Mononuclear cell (primary cell): Measurements from ENCODE around the gene EAF2. TPM values are rescaled to one million over a fixed set of nuclear protein-coding genes. Genes with fewer than 3 reads are reported as not detected.

Experiments used
- H3K27me3 ChIP-seq: 2 replicates; pipeline ENCODE4 v1.6.0; 2011; ENCODE audit warnings: low read length, control low read depth; ENCODE audit not compliant: insufficient read depth
- H3K4me1 ChIP-seq: 2 replicates; pipeline ENCODE4 v1.5.1; 2011; ENCODE audit warnings: mild to moderate bottlenecking, low read length, control low read depth; ENCODE audit not compliant: insufficient read depth
- H3K4me3 ChIP-seq: 2 replicates; pipeline ENCODE4 v1.5.1; 2011; ENCODE audit warnings: mild to moderate bottlenecking, low read length, moderate library complexity
- H3K9me3 ChIP-seq: 2 replicates; pipeline ENCODE4 v1.5.1; 2011; ENCODE audit warnings: low read depth, mild to moderate bottlenecking, control low read depth, low read length
- total RNA-seq: library from RNA; depleted of rRNA; stranded (reverse); fragments of >200 nt; gene quantifications from one replicate; pipeline ENCODE4 v1.2.3, GENCODE V29; 2012

Gene EAF2
- 13.4 TPM for total RNA-seq

- Histone ChIP-seq H3K4me1 (peaks cover 30% of the 10 kb centered on the region), H3K4me3 (peak within 1 kb of the TSS; percentile 67), H3K9me3 (no peaks in the 10 kb centered on the region), H3K27me3 (no peaks in the 10 kb centered on the region)
These were observed at the start of gene EAF2, which contains the start of gene IQCB1 for GRCh38 chr3:121834671-121835464. Gene EAF2 (plus strand): TSS chr3:121835209. CDS start chr3:121835286, 77 bp downstream. Gene IQCB1 (minus strand): TSS chr3:121835060. CDS start chr3:121828960, 6,100 bp downstream.

DNA sequence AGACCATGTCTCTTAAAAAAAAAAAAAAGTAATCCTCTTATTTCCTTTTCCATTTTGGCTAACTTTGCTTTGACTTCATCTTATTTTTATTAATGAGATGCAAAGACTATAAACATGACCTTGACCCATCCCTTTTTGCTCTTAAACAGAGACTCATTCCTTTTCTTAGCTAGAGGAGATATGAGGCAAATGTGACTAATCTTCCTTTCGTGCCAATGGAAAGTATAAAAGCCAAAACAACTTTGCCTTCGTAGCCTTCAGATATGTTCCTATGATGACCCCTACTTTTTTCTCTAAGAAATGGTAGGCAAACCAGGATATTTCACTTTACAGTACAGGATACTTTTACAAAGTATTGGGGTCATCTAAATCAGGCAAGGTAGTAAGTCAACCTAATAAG is 48.5 kb upstream of the EAF2 start:
- Histone ChIP-seq H3K4me3 (no peak overlapping the region), H3K9me3 (no peaks in the 10 kb centered on the region), H3K4me1 (no peaks in the 10 kb centered on the region), H3K27me3 (no peaks in the 10 kb centered on the region)

- no peak overlapping the region for H3K4me3 ChIP-seq
- H3K9me3 ChIP-seq: no peaks in the 10 kb centered on the region
- H3K27me3 ChIP-seq: no peaks in the 10 kb centered on the region
- H3K4me1 ChIP-seq: no peaks in the 10 kb centered on the region
These were observed 41.9 kb upstream of the EAF2 start for GRCh38 chr3:121793078-121793477.

GRCh38 chr3:121794264-121794983 is 40.6 kb upstream of the EAF2 start:
- no peak overlapping the region for H3K4me3 ChIP-seq
- no peaks in the 10 kb centered on the region for H3K27me3 ChIP-seq
- H3K9me3 ChIP-seq: no peaks in the 10 kb centered on the region
- no peaks in the 10 kb centered on the region for H3K4me1 ChIP-seq

GRCh38 chr3:121796970-121797369 is 38.0 kb upstream of the EAF2 start:
- Histone ChIP-seq H3K4me3 (no peak overlapping the region), H3K27me3 (no peaks in the 10 kb centered on the region), H3K4me1 (no peaks in the 10 kb centered on the region), H3K9me3 (no peaks in the 10 kb centered on the region)

DNA sequence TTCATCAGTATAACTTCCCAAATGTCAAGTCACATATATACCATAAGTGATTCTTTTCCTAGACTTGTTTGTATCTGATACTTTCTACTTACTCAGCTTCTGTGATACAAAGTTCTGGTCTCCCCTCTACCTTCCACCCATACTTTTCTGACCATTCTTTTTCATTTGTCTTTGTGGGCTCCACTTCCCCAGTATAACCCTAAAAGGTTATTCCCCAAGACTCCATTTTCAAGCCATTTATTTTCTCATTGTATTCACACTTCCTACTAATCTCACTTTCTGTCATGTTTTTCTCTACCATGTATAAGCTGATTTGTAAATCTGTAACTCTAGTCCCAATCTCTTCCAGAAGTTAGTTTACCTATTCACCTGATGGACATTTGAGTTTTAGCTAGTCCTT is 34.1 kb upstream of the EAF2 start:
- Histone ChIP-seq H3K4me3 (no peak overlapping the region), H3K4me1 (no peaks in the 10 kb centered on the region), H3K27me3 (no peaks in the 10 kb centered on the region), H3K9me3 (no peaks in the 10 kb centered on the region)

DNA sequence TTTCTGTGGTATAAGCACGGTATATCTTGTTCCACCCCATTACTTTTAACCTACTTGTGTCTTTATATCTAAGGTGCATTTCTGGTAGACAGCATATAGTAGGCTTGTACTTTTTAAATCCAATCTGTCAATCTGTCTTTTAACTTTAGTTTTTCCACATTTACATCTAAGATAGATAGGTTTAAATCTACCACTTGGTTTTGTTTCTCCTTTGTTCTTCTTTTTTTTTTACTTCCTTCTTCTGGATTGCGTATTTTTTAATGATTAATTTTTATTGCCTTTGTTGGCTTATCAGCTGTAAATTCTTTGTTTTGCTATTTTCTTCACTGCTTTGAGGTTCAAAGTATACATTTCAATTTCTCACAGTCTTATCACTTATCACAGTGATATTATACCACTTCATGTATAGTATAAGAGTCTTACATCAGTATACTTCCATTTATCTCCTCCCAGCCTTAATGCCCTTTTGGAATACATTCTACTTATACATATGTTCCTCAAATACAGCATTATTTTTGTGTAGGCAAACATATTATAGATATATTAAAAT is 31.2 kb upstream of the EAF2 start:
- Histone ChIP-seq H3K4me1 (no peaks in the 10 kb centered on the region), H3K9me3 (no peaks in the 10 kb centered on the region), H3K27me3 (no peaks in the 10 kb centered on the region), H3K4me3 (no peak overlapping the region)

DNA sequence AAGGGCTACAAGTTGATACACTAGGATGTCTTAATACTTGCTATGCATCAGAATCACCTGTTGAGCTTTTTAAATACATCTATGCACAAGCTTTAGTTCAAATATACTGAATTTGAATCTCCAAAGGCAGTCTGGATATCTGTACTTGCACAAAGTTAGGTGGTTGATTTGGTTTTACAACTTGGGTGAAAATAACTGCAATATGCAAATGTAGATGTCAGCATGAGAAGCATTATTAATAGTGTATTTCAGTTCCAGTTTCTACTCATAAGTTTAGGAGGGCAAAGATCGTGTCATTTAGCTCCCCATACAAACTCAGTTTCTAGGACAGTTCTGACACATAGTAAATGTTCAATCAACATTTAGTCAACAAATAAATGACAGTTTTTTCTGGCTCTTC is 25.8 kb upstream of the EAF2 start:
- Histone ChIP-seq H3K27me3 (no peaks in the 10 kb centered on the region), H3K9me3 (no peaks in the 10 kb centered on the region), H3K4me3 (no peak overlapping the region), H3K4me1 (no peaks in the 10 kb centered on the region)

DNA sequence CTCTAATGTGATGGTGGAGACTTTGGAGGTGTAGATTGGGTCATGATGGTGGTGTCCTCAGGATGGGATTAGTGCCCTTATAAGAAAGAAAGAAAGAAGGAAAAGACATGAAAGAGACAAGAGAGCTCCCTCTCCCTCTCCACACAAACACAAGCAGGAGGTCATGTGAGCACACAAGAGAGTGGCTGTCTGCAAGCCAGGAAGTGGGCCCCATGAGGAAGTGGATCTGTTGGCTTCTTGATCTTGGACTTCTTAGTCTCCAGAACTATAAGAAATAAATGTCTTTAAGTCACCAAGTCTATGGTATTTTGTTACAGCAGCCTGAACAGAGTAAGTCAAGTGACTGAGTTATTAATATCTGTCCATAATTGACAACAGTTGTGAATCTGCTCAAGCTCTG is 17.3 kb upstream of the EAF2 start:
- peaks cover 3% of the 10 kb centered on the region for H3K9me3 ChIP-seq
- peaks cover 8% of the 10 kb centered on the region for H3K4me1 ChIP-seq
- no peak overlapping the region for H3K4me3 ChIP-seq
- no peaks in the 10 kb centered on the region for H3K27me3 ChIP-seq

DNA sequence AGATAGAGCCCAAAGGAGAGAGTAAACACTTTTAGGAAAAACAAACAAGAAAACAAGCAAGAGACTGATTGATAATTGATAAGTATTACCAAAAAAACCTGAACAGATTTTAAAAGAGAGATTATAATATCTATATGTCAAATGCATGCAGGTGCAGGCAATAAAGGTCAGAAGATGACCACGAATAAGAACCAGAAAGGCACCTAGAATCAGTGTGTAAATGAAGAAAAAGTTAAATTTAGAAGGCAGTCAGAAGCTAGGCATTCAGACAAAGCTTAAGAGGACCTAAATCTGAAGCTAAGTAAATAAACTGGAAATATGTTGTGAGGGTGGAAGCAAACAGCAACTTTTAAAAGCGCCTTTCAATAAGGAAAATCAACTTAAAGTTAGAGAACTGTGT is 16.4 kb upstream of the EAF2 start:
- Histone ChIP-seq H3K27me3 (no peaks in the 10 kb centered on the region), H3K9me3 (peaks cover 11% of the 10 kb centered on the region), H3K4me1 (peaks cover 8% of the 10 kb centered on the region), H3K4me3 (no peak overlapping the region)

DNA sequence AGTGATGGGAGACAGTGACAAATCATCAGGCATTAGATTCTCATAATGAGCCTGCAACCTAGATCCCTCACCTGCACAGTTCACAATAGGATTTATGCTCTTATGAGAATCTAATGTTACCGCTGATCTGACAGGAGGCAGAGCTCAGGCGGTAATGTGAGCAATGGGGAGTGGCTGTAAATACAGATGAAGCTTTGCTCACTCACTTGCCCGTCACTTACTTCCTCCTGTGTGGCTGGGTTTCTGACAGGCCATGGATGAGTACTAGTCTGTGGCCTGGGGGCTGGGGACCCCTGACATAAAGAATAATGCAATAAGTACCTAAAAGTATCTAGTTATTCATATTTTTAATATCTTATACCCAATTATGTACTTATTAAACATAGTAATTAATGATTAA is 15.8 kb upstream of the EAF2 start:
- Histone ChIP-seq H3K4me3 (no peak overlapping the region), H3K27me3 (no peaks in the 10 kb centered on the region), H3K4me1 (peaks cover 8% of the 10 kb centered on the region), H3K9me3 (peaks cover 16% of the 10 kb centered on the region)

GRCh38 chr3:121821421-121822199 is 13.4 kb upstream of the EAF2 start:
- Histone ChIP-seq H3K4me3 (no peak overlapping the region), H3K4me1 (peaks cover 8% of the 10 kb centered on the region), H3K27me3 (no peaks in the 10 kb centered on the region)

DNA sequence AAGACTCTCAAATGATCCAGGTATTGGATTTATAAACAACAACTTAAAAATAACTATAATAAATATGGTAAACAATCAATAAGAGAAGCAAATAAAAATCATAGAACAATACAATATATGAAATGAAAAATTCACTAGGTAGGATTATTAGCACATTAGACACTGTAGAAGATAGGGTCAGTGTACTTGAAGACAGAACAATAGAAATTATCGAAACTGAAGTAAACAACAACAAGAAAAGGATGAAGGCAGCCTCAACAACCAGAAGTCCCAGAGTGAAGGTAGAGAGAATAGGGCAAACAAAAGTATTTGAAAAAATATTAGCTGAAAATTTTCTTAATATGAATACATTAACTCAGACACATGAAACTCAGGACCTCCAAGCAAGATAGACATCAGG is 12.0 kb upstream of the EAF2 start:
- H3K4me3 ChIP-seq: no peak overlapping the region
- peaks cover 3% of the 10 kb centered on the region for H3K4me1 ChIP-seq
- H3K27me3 ChIP-seq: no peaks in the 10 kb centered on the region
- H3K9me3 ChIP-seq: peaks cover 16% of the 10 kb centered on the region

More at GRCh38 chr3:121821421-121822199, 13.4 kb upstream of the EAF2 start:
- peaks cover 16% of the 10 kb centered on the region for H3K9me3 ChIP-seq

- Histone ChIP-seq H3K4me3 (peak overlapping the region; percentile 67), H3K9me3 (no peaks in the 10 kb centered on the region), H3K27me3 (no peaks in the 10 kb centered on the region), H3K4me1 (peaks cover 34% of the 10 kb centered on the region)
These were observed 795 bp upstream of the EAF2 start for GRCh38 chr3:121834157-121834670.

DNA sequence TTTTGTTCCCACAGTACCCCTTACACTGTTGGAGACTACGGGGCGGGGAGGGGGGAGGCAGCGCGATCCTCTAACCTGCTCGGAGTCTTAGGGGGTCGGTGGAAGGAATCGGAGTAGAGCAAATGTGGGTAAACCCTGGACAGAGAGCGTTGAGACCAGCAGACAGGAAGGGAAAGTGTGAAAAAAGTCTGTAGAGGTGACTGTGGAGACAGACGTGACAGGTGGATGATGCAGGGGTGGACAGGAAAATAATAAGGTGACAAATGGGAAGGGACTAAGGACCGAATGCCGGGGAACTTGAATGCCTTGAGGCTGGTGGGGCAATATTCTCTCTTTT is 424 bp downstream of the EAF2 start:
- H3K9me3 ChIP-seq: no peaks in the 10 kb centered on the region
- H3K4me3 ChIP-seq: peak overlapping the region; percentile 67
- no peaks in the 10 kb centered on the region for H3K27me3 ChIP-seq
- H3K4me1 ChIP-seq: peaks cover 30% of the 10 kb centered on the region
